ENCODE data around the gene TADA2B. TPM values are rescaled to one million over a fixed set of nuclear protein-coding genes. Genes with fewer than 3 reads are reported as not detected.

Gene TADA2B
- total and polyA plus RNA-seq, 3 donors from 2014 or later = 34.5 to 47.6 (median 42.2) TPM

GRCh38 chr4:7031558-7032449 is 11.4 kb upstream of the TADA2B start:
- no peak overlapping the region for H3K27ac ChIP-seq
- no peak for DNase-seq
- 83 to 86% methylated on average over 29 to 35 of the region's 35 CpGs for WGBS, 2 donors
- H3K36me3 ChIP-seq (ENCODE audit: low read depth, missing control alignments) = no peaks in the 10 kb centered on the region
- no peak overlapping the region for H3K4me3 ChIP-seq
- no peaks in the 10 kb centered on the region for H3K9me3 ChIP-seq
- intact Hi-C loops (cut with DNase I; ENCODE audit: low total_unique reads) = no loop called here
- H3K27me3 ChIP-seq = no peaks in the 10 kb centered on the region
- H3K4me1 ChIP-seq = no peaks in the 10 kb centered on the region
- TF ChIP-seq CTCF (IDR thresholded peaks at IDR 0.05) (no peak), POLR2A (IDR thresholded peaks at IDR 0.05) (no peak)

GRCh38 chr4:7032596-7032995 is 10.6 kb upstream of the TADA2B start:
- TF ChIP-seq POLR2A (IDR thresholded peaks at IDR 0.05) (no peak), CTCF (IDR thresholded peaks at IDR 0.05) (no peak)
- DNase-seq = no peak
- intact Hi-C loops (cut with DNase I; ENCODE audit: low total_unique reads) = no loop called here
- 89 to 90% methylated on average over 8 of the region's 8 CpGs for WGBS, 2 donors
- no peaks in the 10 kb centered on the region for H3K27me3 ChIP-seq
- H3K4me1 ChIP-seq = no peaks in the 10 kb centered on the region
- H3K9me3 ChIP-seq = no peaks in the 10 kb centered on the region
- no peak overlapping the region for H3K4me3 ChIP-seq
- H3K36me3 ChIP-seq (ENCODE audit: low read depth, missing control alignments) = no peaks in the 10 kb centered on the region
- H3K27ac ChIP-seq = no peak overlapping the region

- 61 to 63% methylated on average over 11 to 20 of the region's 20 CpGs for WGBS, 2 donors
- no peaks in the 10 kb centered on the region for H3K27me3 ChIP-seq
- H3K36me3 ChIP-seq (ENCODE audit: low read depth, missing control alignments) = no peaks in the 10 kb centered on the region
- no peaks in the 10 kb centered on the region for H3K9me3 ChIP-seq
- no peak overlapping the region for H3K4me3 ChIP-seq
- TF ChIP-seq POLR2A (IDR thresholded peaks at IDR 0.05) = no peak
- no peak overlapping the region for H3K27ac ChIP-seq
- no peak for DNase-seq
- intact Hi-C loops (cut with DNase I; ENCODE audit: low total_unique reads) = no loop called here
- H3K4me1 ChIP-seq = no peaks in the 10 kb centered on the region
These were observed 8.7 kb upstream of the TADA2B start for GRCh38 chr4:7034262-7035081.

- TF ChIP-seq CTCF (IDR thresholded peaks at IDR 0.05) = no peak
- no peak for TF ChIP-seq POLR2A (IDR thresholded peaks at IDR 0.05)
- H3K27me3 ChIP-seq = no peaks in the 10 kb centered on the region
- H3K4me3 ChIP-seq = no peak overlapping the region
- peaks cover 12% of the 10 kb centered on the region for H3K4me1 ChIP-seq
- H3K27ac ChIP-seq = no peak overlapping the region
- intact Hi-C loops (cut with DNase I; ENCODE audit: low total_unique reads) = no loop called here
- H3K9me3 ChIP-seq = no peaks in the 10 kb centered on the region
- H3K36me3 ChIP-seq (ENCODE audit: low read depth, missing control alignments) = no peaks in the 10 kb centered on the region
- no peak for DNase-seq
- 66 to 88% methylated on average over 6 of the region's 6 CpGs for WGBS, 2 donors
These were observed 5.7 kb upstream of the TADA2B start for GRCh38 chr4:7037425-7037824.

GRCh38 chr4:7040765-7041164 is 2.4 kb upstream of the TADA2B start:
- intact Hi-C loops (cut with DNase I; ENCODE audit: low total_unique reads) = no loop called here
- TF ChIP-seq CTCF (IDR thresholded peaks at IDR 0.05) (no peak), POLR2A (IDR thresholded peaks at IDR 0.05) (no peak)
- H3K27ac ChIP-seq = no peak overlapping the region

More at GRCh38 chr4:7040765-7041164, 2.4 kb upstream of the TADA2B start:
- 72 to 84% methylated on average over 4 of the region's 4 CpGs for WGBS, 2 donors
- no peak for DNase-seq
- Histone ChIP-seq H3K27me3 (no peaks in the 10 kb centered on the region), H3K4me3 (no peak overlapping the region), H3K9me3 (no peaks in the 10 kb centered on the region), H3K36me3 (ENCODE audit: low read depth, missing control alignments) (no peaks in the 10 kb centered on the region), H3K4me1 (peaks cover 26% of the 10 kb centered on the region)

All from testis (tissue), 3 donors.